ENCODE results near the gene FHDC1.

FHDC1 gene

DNA sequence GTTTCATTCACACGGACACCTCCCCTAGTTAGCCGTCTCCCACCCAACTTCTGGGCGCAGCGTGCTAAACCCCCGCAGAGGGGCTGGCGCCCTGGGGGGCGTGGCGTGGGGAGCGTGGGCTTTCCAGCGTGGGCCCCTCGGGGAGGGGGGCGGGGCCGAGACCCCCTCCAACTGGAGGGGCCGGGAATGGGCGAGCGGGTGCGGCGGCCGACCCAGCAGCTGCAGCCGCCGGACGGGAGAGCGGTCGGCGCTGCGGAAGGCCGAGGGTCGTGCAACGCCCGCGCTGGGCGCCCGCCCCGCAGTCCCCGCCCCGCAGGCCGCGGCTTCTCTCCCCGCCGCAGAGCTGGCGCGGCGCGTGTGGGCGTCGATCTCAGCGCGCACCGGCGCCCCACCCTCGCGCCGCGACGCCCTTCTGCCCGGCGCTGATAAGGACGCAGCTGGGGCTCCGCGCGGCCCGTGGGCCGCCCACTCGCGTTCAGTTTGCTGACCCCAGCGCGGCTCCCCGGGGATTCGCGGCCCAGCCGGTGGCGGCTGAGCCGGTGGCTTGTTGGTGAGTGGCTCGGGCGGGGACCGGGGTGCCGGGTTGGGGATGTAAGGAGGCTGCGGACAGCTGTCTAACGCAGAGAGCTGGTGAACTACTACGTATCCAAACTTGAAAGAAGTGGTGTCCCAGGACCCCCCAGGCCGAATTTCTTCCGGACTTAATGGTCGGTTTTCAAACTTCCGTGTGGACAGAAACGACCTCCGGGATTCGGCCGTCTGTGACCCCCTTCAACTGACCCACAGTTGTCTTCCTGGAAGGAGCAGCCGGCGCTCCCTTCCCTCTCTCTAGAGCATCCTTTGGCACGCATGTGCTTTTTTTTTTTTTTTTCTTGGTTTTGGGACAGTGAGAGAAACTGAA lies 1.5 kb downstream of the FHDC1 start:
- TF ChIP-seq, protein P1, sequence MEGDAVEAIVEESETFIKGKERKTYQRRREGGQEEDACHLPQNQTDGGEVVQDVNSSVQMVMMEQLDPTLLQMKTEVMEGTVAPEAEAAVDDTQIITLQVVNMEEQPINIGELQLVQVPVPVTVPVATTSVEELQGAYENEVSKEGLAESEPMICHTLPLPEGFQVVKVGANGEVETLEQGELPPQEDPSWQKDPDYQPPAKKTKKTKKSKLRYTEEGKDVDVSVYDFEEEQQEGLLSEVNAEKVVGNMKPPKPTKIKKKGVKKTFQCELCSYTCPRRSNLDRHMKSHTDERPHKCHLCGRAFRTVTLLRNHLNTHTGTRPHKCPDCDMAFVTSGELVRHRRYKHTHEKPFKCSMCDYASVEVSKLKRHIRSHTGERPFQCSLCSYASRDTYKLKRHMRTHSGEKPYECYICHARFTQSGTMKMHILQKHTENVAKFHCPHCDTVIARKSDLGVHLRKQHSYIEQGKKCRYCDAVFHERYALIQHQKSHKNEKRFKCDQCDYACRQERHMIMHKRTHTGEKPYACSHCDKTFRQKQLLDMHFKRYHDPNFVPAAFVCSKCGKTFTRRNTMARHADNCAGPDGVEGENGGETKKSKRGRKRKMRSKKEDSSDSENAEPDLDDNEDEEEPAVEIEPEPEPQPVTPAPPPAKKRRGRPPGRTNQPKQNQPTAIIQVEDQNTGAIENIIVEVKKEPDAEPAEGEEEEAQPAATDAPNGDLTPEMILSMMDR (IDR thresholded peaks at IDR 0.05; ENCODE audit: low read depth, low read length), result no peak
- no peak for DNase-seq
- peak overlapping the region; percentile 98 for H3K27ac ChIP-seq
- H3K9me3 ChIP-seq (ENCODE audit: severe bottlenecking), result no peaks in the 10 kb centered on the region
- H3K36me3 ChIP-seq, result peaks cover 5% of the 10 kb centered on the region
- no peaks in the 10 kb centered on the region for H3K27me3 ChIP-seq (ENCODE audit: insufficient read depth, low read depth, severe bottlenecking)
- H3K4me3 ChIP-seq (ENCODE audit: low read depth, low read length), result peak overlapping the region; percentile 92

DNA sequence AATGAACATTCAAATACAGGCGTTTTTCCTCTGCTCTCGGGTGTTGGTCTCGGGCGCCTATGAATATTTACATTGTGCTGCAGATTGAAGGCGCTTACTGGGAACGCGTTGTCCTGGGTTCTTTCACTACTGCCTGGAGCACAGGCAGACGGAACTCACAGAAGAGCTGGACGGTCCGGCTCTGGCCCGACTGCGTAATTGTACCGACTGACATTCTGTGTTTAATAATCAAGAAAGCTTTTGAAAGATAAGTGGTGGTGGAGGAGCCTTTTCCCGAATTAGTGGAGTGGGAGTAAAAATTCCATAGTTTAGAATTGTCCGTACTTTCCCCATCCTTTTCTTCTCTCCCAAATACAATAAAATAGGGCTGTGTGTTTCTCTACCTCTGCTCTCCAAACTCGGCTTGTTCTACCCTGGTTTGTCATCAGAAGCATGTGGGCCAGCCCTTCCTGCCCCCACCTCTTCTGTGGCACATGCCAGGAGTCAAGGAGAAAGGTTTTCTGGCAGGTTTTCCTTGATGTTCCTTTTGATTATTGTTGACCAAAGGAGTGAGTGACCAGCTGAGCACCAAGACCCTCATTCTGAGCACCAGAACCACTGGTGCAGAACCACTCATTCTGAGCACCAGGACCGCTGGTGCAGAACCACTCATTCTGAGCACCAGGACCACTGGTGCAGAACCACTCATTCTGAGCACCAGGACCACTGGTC lies 2.3 kb downstream of the FHDC1 start:
- no peak for DNase-seq
- TF ChIP-seq, protein P1 (IDR thresholded peaks at IDR 0.05; ENCODE audit: low read depth, low read length), result no peak
- peaks cover 10% of the 10 kb centered on the region for H3K36me3 ChIP-seq
- H3K9me3 ChIP-seq (ENCODE audit: severe bottlenecking), result no peaks in the 10 kb centered on the region
- H3K27me3 ChIP-seq (ENCODE audit: insufficient read depth, low read depth, severe bottlenecking), result no peaks in the 10 kb centered on the region
- no peak overlapping the region for H3K27ac ChIP-seq
- H3K4me3 ChIP-seq (ENCODE audit: low read depth, low read length), result peak overlapping the region; percentile 92

DNA sequence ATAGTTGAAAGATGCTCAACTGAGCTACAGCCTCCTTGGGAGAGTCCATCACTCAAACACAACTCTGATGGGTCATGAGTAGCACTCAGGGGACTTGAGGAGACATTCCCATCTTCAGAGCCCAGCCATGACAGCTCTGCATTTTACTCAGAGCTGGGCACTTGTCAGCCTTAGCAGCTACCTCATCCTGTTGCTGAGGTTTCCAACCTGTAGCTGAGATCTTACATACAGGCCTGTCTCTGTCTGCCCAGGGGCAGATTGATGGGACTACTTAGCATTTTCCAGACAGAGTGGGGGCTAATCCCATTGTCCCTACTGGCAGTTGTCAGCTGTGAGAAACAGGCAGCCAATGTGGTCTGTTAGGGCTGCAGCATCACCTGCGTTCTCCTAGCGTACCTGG lies 3.5 kb downstream of the FHDC1 start:
- H3K9me3 ChIP-seq (ENCODE audit: severe bottlenecking), result no peaks in the 10 kb centered on the region
- peaks cover 23% of the 10 kb centered on the region for H3K36me3 ChIP-seq
- H3K27me3 ChIP-seq (ENCODE audit: insufficient read depth, low read depth, severe bottlenecking), result no peaks in the 10 kb centered on the region
- H3K27ac ChIP-seq, result no peak overlapping the region
- TF ChIP-seq, protein P1 (IDR thresholded peaks at IDR 0.05; ENCODE audit: low read depth, low read length), result no peak
- DNase-seq, result peak; percentile 77
- H3K4me3 ChIP-seq (ENCODE audit: low read depth, low read length), result no peak overlapping the region

DNA sequence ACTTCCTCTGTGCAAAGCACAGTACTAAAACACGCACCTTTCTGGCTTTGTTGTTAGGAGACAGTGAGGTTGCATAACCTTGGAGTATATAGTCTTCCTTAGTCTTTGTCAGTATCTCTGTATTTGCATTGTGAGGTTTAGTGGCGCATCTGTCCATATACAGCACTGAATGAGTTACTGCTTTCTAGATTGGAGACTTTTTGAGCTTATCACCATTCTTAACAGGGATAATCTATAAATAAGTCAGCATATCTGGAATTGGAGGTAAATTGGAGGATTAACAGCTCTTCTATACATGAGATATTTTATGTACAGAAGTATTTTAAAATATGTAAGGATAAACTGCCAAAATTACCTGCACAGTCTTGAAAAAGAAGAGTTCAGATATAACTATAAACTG lies 4.3 kb downstream of the FHDC1 start:
- H3K27ac ChIP-seq, result no peak overlapping the region; the same call in 1 of the 2 replicates
- H3K27me3 ChIP-seq (ENCODE audit: insufficient read depth, low read depth, severe bottlenecking), result no peaks in the 10 kb centered on the region
- DNase-seq, result no peak
- H3K4me3 ChIP-seq (ENCODE audit: low read depth, low read length), result no peak overlapping the region
- TF ChIP-seq, protein P1 (IDR thresholded peaks at IDR 0.05; ENCODE audit: low read depth, low read length), result no peak
- H3K36me3 ChIP-seq, result peaks cover 31% of the 10 kb centered on the region
- no peaks in the 10 kb centered on the region for H3K9me3 ChIP-seq (ENCODE audit: severe bottlenecking)

DNA sequence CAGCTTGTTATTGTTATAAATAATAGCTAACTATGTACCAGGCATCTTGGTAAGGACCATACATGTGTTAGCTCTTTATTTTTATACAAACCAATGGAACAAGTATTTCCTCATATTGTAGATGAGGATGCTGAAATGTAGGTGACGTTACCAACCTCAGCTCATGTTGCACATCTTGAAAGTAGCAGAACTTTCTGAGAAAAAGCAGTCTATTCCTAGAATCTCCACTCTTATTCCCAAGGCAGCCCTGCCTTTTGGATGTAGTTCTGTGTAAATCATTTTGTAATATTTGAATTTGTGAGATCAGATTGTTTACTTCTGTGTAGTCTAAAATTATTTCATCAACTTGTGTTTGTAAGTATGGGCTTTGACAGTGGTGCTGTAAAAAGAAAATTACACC lies 5.3 kb downstream of the FHDC1 start:
- Histone ChIP-seq H3K36me3 (peaks cover 34% of the 10 kb centered on the region), H3K27me3 (ENCODE audit: insufficient read depth, low read depth, severe bottlenecking) (no peaks in the 10 kb centered on the region), H3K27ac (no peak overlapping the region), H3K4me3 (ENCODE audit: low read depth, low read length) (no peak overlapping the region), H3K9me3 (ENCODE audit: severe bottlenecking) (no peaks in the 10 kb centered on the region)
- TF ChIP-seq, protein P1 (IDR thresholded peaks at IDR 0.05; ENCODE audit: low read depth, low read length), result no peak
- DNase-seq, result no peak

All from WERI-Rb-1 (cell line).